IMR-90 (cell line): ENCODE measurements around the gene TNNI3K. TPM values are rescaled to one million over a fixed set of nuclear protein-coding genes. Genes with fewer than 3 reads are reported as not detected.

Experiments
- ATAC-seq: fragments of 200-7000 bp; cut with Tn5 transposase; 2 replicates; pipeline ENCODE4 v1.9.1; 2020; ENCODE audit warnings: low read depth, mild to moderate bottlenecking, moderate library complexity
- BruUV-seq: library from RNA; stranded (reverse); fragments of 400-500 nt; replicated peaks from 2 replicates; lab custom pipeline; 2021; lab: Mats Ljungman, UMichigan
- CTCF ChIA-PET: fragments of 300-600 bp; formaldehyde crosslinking; extraction: SDS; loops from one replicate; lab custom pipeline; 2021; ENCODE audit warnings: antibody characterized with exemption; lab: Yijun Ruan, JAX
- POLR2A ChIA-PET: fragments of 300-600 bp; sonication (Branson Sonifier 250); formaldehyde crosslinking; loops from one replicate; lab custom pipeline; 2022; ENCODE audit warnings: antibody characterized with exemption; ENCODE audit not compliant: unreplicated experiment; lab: Charles Lee
- DNase-seq: peaks from one replicate; pipeline ENCODE4 v3.0.0; 2013
- H2AFZ ChIP-seq: replicated peaks from 2 replicates; pipeline ENCODE3; 2013; ENCODE audit warnings: low read length, mild to moderate bottlenecking; ENCODE audit not compliant: poor library complexity
- H2AK5ac ChIP-seq: 2 replicates; pipeline ENCODE4 v1.6.1; 2013; ENCODE audit warnings: low read depth, low read length, inconsistent platforms
- H2AK9ac ChIP-seq: replicated peaks from 2 replicates; pipeline ENCODE3; 2013; ENCODE audit warnings: mild to moderate bottlenecking, low read depth, low read length, moderate library complexity; ENCODE audit not compliant: poor library complexity
- H2BK120ac ChIP-seq: 2 replicates; pipeline ENCODE4 v1.6.1; 2013; ENCODE audit warnings: low read depth, low read length, inconsistent platforms
- H2BK15ac ChIP-seq: 3 replicates; pipeline ENCODE4 v1.6.1; 2013; ENCODE audit warnings: low read depth, low read length, inconsistent platforms
- H2BK20ac ChIP-seq: 2 replicates; pipeline ENCODE4 v1.6.1; 2013; ENCODE audit warnings: low read depth, mild to moderate bottlenecking, inconsistent platforms, low read length, moderate library complexity
- H2BK5ac ChIP-seq: 2 replicates; pipeline ENCODE4 v1.6.1; 2013; ENCODE audit warnings: mild to moderate bottlenecking, low read depth, low read length, inconsistent platforms; ENCODE audit not compliant: poor library complexity, severe bottlenecking
- H3K14ac ChIP-seq: replicated peaks from 2 replicates; pipeline ENCODE4 v1.6.1; 2013; ENCODE audit warnings: low read depth, low read length, inconsistent platforms
- H3K18ac ChIP-seq: 2 replicates; pipeline ENCODE4 v1.6.1; 2013; ENCODE audit warnings: low read depth, low read length, control low read depth
- H3K23ac ChIP-seq: 2 replicates; pipeline ENCODE4 v1.6.1; 2013; ENCODE audit warnings: low read depth, low read length, inconsistent platforms
- H3K27ac ChIP-seq: 2 replicates; pipeline ENCODE4 v1.5.1; 2013; ENCODE audit warnings: mild to moderate bottlenecking, control low read depth, low read length; ENCODE audit not compliant: insufficient read depth
- H3K27me3 ChIP-seq: 2 replicates; pipeline ENCODE4 v1.6.1; 2013; ENCODE audit warnings: low read length; ENCODE audit not compliant: control insufficient read depth, insufficient read depth
- H3K36me3 ChIP-seq: 2 replicates; pipeline ENCODE4 v1.6.1; 2013; ENCODE audit warnings: low read length, mixed read lengths; ENCODE audit not compliant: control insufficient read depth, insufficient read depth
- H3K4ac ChIP-seq: 2 replicates; pipeline ENCODE4 v1.6.1; 2013; ENCODE audit warnings: low read depth, low read length, inconsistent platforms
- H3K4me1 ChIP-seq: 2 replicates; pipeline ENCODE4 v1.6.1; 2013; ENCODE audit warnings: low read length, mixed read lengths; ENCODE audit not compliant: control insufficient read depth, insufficient read depth
- H3K4me2 ChIP-seq: 2 replicates; pipeline ENCODE4 v1.6.1; 2013; ENCODE audit warnings: low read depth, mild to moderate bottlenecking, control low read depth, low read length, moderate library complexity
- H3K4me3 ChIP-seq: 2 replicates; pipeline ENCODE4 v1.5.1; 2013; ENCODE audit warnings: low read depth, mild to moderate bottlenecking, control low read depth, low read length, moderate library complexity; ENCODE audit not compliant: insufficient read depth
- H3K56ac ChIP-seq: 2 replicates; pipeline ENCODE4 v1.6.1; 2013; ENCODE audit warnings: low read length, inconsistent platforms; ENCODE audit not compliant: insufficient read depth; ENCODE audit errors: extremely low read depth
- H3K79me1 ChIP-seq, 2 experiments: 2 replicates each; pipeline ENCODE4 v1.6.1; 2013; ENCODE audit warnings: low read length in 2 of 2, inconsistent platforms in 1 of 2, low read depth in 1 of 2
- H3K9ac ChIP-seq: 2 replicates; pipeline ENCODE4 v1.6.1; 2013; ENCODE audit warnings: low read depth, low read length, control low read depth
- H3K9me1 ChIP-seq: 2 replicates; pipeline ENCODE4 v1.6.1; 2013; ENCODE audit warnings: low read length, inconsistent platforms; ENCODE audit not compliant: insufficient read depth
- H3K9me3 ChIP-seq: 2 replicates; pipeline ENCODE4 v1.6.1; 2013; ENCODE audit warnings: low read length; ENCODE audit not compliant: control insufficient read depth, insufficient read depth
- H4K20me1 ChIP-seq: 2 replicates; pipeline ENCODE4 v1.6.1; 2013; ENCODE audit warnings: low read length, inconsistent platforms; ENCODE audit not compliant: insufficient read depth
- H4K5ac ChIP-seq: 2 replicates; pipeline ENCODE4 v1.6.1; 2013; ENCODE audit warnings: mild to moderate bottlenecking, low read depth, low read length, control low read depth
- H4K8ac ChIP-seq, 2 experiments: 2 replicates each; pipeline ENCODE4 v1.6.1; 2013; ENCODE audit warnings: low read depth in 2 of 2, low read length in 2 of 2, control low read depth in 1 of 2, inconsistent platforms in 1 of 2
- H4K91ac ChIP-seq: 2 replicates; pipeline ENCODE4 v1.6.1; 2013; ENCODE audit warnings: low read depth, low read length, inconsistent platforms; ENCODE audit not compliant: insufficient read depth
- BHLHE40 ChIP-seq: fragments of 150-350 bp; IDR thresholded peaks from 2 replicates; pipeline ENCODE4 v1.6.1; 2016; ENCODE audit warnings: mild to moderate bottlenecking, low read depth, low read length
- CEBPB ChIP-seq: IDR thresholded peaks from 2 replicates; pipeline ENCODE4 v1.6.1; 2012; ENCODE audit warnings: low read depth, low read length, improper control_type of control experiment
- CHD1 ChIP-seq: IDR thresholded peaks from 2 replicates; pipeline ENCODE4 v1.6.1; 2012; ENCODE audit warnings: low read depth, low read length, improper control_type of control experiment
- CTCF ChIP-seq: conservative IDR thresholded peaks from 2 replicates; pipeline ENCODE4 v1.5.1; 2012; ENCODE audit warnings: mild to moderate bottlenecking, low read depth, low read length, improper control_type of control experiment
- ELK1 ChIP-seq: fragments of 150-350 bp; IDR thresholded peaks from 2 replicates; pipeline ENCODE4 v1.6.1; 2016; ENCODE audit warnings: low read depth, mild to moderate bottlenecking, low read length, moderate library complexity, borderline replicate concordance
- FOS ChIP-seq: fragments of 150-350 bp; IDR thresholded peaks from 2 replicates; pipeline ENCODE4 v1.6.1; 2016; ENCODE audit warnings: low read depth, low read length
- MAFK ChIP-seq: IDR thresholded peaks from 2 replicates; pipeline ENCODE4 v1.6.1; 2012; ENCODE audit warnings: low read depth, low read length, improper control_type of control experiment
- MAZ ChIP-seq: IDR thresholded peaks from 2 replicates; pipeline ENCODE4 v1.6.1; 2012; ENCODE audit warnings: low read depth, mild to moderate bottlenecking, low read length, improper control_type of control experiment, moderate library complexity, borderline replicate concordance
- MXI1 ChIP-seq: IDR thresholded peaks from 2 replicates; pipeline ENCODE4 v1.6.1; 2012; ENCODE audit warnings: low read depth, mild to moderate bottlenecking, low read length, moderate library complexity, borderline replicate concordance
- NFE2L2 ChIP-seq: fragments of 150-350 bp; IDR thresholded peaks from 2 replicates; pipeline ENCODE4 v1.6.1; 2016; ENCODE audit warnings: low read depth, mild to moderate bottlenecking, low read length
- POLR2A ChIP-seq: IDR thresholded peaks from 2 replicates; pipeline ENCODE4 v1.6.1; 2012; ENCODE audit warnings: mild to moderate bottlenecking, low read depth, low read length
- RAD21 ChIP-seq: IDR thresholded peaks from 2 replicates; pipeline ENCODE4 v1.6.1; 2012; ENCODE audit warnings: low read length, improper control_type of control experiment
- RCOR1 ChIP-seq: IDR thresholded peaks from 2 replicates; pipeline ENCODE4 v1.6.1; 2012; ENCODE audit warnings: mild to moderate bottlenecking, low read length, improper control_type of control experiment; ENCODE audit not compliant: insufficient replicate concordance
- RFX5 ChIP-seq: IDR thresholded peaks from 2 replicates; pipeline ENCODE4 v1.8.0; 2012; ENCODE audit warnings: low read depth, mild to moderate bottlenecking, low read length, moderate library complexity
- SMC3 ChIP-seq: fragments of 150-350 bp; IDR thresholded peaks from 2 replicates; pipeline ENCODE4 v1.6.1; 2016; ENCODE audit warnings: low read depth, mild to moderate bottlenecking, antibody characterized with exemption, low read length, moderate library complexity
- USF2 ChIP-seq: fragments of 150-350 bp; IDR thresholded peaks from 2 replicates; pipeline ENCODE4 v1.6.1; 2017; ENCODE audit warnings: mild to moderate bottlenecking, antibody characterized with exemption, low read length, low read depth
- WGBS, 2 experiments: methylation state at CpG; one replicate each; pipeline versions ENCODE4 v1.1.5 to v1.1.7; 2013; ENCODE audit warnings: missing lambda C conversion rate in 2 of 2; ENCODE audit not compliant: insufficient read length in 1 of 2; ENCODE audit errors: extremely low coverage in 2 of 2; 5-methylcytosine and 5-hydroxymethylcytosine counted together
- dilution Hi-C: fragments of 300-500 bp; cut with HindIII; formaldehyde crosslinking; loops from one replicate; pipeline ENCODE4 v1.14.3; 2018; ENCODE audit warnings: low sequenced_read_pairs; ENCODE audit not compliant: unreplicated experiment
- in situ Hi-C: fragments of 300-500 bp; cut with MboI; formaldehyde crosslinking; loops from 3 replicates; pipeline ENCODE4 v1.14.3; 2019; ENCODE audit warnings: low sequenced_read_pairs, inconsistent platforms, mixed read lengths
- intact Hi-C: fragments of 100-400 bp; cut with micrococcal nuclease; formaldehyde crosslinking; loops from 2 replicates; pipeline ENCODE4 v1.10.0; 2022
- polyA plus RNA-seq, 3 experiments: library from polyadenylated mRNA; depleted of rRNA; stranded (reverse); fragments of >200 nt; gene quantifications; 2 replicates each; pipeline ENCODE4 v1.2.3, GENCODE V29; 2012; ENCODE audit warnings: low replicate concordance in 1 of 3
- total RNA-seq: library from RNA; depleted of rRNA; stranded (reverse); fragments of >200 nt; gene quantifications from 2 replicates; pipeline ENCODE4 v1.2.3, GENCODE V29; 2012

TNNI3K gene
- total and polyA plus RNA-seq, 2 of the 4 experiments (the other 2 are of a cell fraction), result 0.90 to 1.3 TPM

GRCh38 chr1:74512170-74512915, 277.2 kb downstream of the TNNI3K start, which contains the start of gene LRRC53:
Gene LRRC53, minus strand, starts transcription at chr1:74512611. Its CDS starts 29,262 bp downstream, at chr1:74483349.
- BruUV-seq, result no TSS peak
- no peaks in the 10 kb centered on the region for H3K79me1 ChIP-seq
- dilution Hi-C loops, result no loop called here
- POLR2A ChIA-PET, result no interaction called here
- no peak within 1 kb of the TSS for H2AK9ac ChIP-seq
- H3K36me3 ChIP-seq, result no peaks in the 10 kb centered on the region
- H4K91ac ChIP-seq, result no peak within 1 kb of the TSS
- H3K23ac ChIP-seq, result no peak within 1 kb of the TSS
- no peak within 1 kb of the TSS for H3K9ac ChIP-seq
- TF ChIP-seq NFE2L2, result no peak
- TF ChIP-seq MAZ, result no peak
- no peak for TF ChIP-seq CTCF
- no peak for TF ChIP-seq MAFK
- no peak for TF ChIP-seq RAD21
- TF ChIP-seq ELK1, result no peak
- TF ChIP-seq MXI1, result no peak
- no peak for TF ChIP-seq CEBPB
- TF ChIP-seq POLR2A, result no peak
- TF ChIP-seq CHD1, result no peak
- TF ChIP-seq RCOR1, result no peak
- no peak for TF ChIP-seq FOS
- no peak for TF ChIP-seq BHLHE40
- no peak for TF ChIP-seq SMC3
- TF ChIP-seq RFX5, result no peak
- TF ChIP-seq USF2, result no peak
- H2BK20ac ChIP-seq, result no peak within 1 kb of the TSS
- no peak within 1 kb of the TSS for H4K5ac ChIP-seq
- CTCF ChIA-PET, result no interaction called here
- no peaks in the 10 kb centered on the region for H3K27me3 ChIP-seq
- in situ Hi-C loops, result no loop called here
- no peaks in the 10 kb centered on the region for H3K9me1 ChIP-seq
- no peaks in the 10 kb centered on the region for H3K9me3 ChIP-seq
- no peak within 1 kb of the TSS for H3K4ac ChIP-seq
- H2BK120ac ChIP-seq, result no peak within 1 kb of the TSS
- DNase-seq, result no peak
- H3K56ac ChIP-seq, result no peak within 1 kb of the TSS
- WGBS, 2 experiments, result no CpG with 5 or more reads among the region's 2 CpGs
- intact Hi-C loops, result no loop called here
- H2BK5ac ChIP-seq, result no peak within 1 kb of the TSS
- no peak within 1 kb of the TSS for H4K8ac ChIP-seq
- no peaks in the 10 kb centered on the region for H3K4me1 ChIP-seq
- no peak within 1 kb of the TSS for H3K14ac ChIP-seq
- no peak within 1 kb of the TSS for H3K27ac ChIP-seq
- no peak within 1 kb of the TSS for H3K18ac ChIP-seq
- H2AK5ac ChIP-seq, result no peak within 1 kb of the TSS
- ATAC-seq, result no peak
- H3K4me3 ChIP-seq, result no peak within 1 kb of the TSS
- no peaks in the 10 kb centered on the region for H4K20me1 ChIP-seq
- no peak within 1 kb of the TSS for H2AFZ ChIP-seq
- no peak within 1 kb of the TSS for H2BK15ac ChIP-seq
- no peak within 1 kb of the TSS for H3K4me2 ChIP-seq
